ENCODE measurements around the gene RPS21.

DNA sequence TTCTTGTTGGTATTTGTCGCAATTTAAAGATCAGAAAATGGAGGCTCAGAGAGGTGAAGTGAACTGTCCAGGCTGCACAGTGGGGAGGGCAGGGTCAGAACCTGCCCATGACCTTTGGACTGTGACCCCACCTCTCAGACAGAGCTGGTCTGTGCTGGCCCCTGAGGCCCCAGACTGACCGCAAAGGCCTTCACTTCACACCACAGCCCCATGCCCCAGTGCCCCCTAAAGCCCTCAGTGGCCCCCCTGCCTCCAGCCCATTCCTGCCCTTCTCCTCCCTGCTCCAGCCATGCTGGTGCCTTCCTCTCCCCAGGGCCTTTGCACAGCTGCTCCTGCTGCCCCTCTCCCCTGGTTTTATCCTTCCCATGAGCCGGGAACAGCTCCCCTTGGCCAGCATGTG is 49.8 kb downstream of the RPS21 start:
- TF ChIP-seq, protein P1, sequence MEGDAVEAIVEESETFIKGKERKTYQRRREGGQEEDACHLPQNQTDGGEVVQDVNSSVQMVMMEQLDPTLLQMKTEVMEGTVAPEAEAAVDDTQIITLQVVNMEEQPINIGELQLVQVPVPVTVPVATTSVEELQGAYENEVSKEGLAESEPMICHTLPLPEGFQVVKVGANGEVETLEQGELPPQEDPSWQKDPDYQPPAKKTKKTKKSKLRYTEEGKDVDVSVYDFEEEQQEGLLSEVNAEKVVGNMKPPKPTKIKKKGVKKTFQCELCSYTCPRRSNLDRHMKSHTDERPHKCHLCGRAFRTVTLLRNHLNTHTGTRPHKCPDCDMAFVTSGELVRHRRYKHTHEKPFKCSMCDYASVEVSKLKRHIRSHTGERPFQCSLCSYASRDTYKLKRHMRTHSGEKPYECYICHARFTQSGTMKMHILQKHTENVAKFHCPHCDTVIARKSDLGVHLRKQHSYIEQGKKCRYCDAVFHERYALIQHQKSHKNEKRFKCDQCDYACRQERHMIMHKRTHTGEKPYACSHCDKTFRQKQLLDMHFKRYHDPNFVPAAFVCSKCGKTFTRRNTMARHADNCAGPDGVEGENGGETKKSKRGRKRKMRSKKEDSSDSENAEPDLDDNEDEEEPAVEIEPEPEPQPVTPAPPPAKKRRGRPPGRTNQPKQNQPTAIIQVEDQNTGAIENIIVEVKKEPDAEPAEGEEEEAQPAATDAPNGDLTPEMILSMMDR (IDR thresholded peaks at IDR 0.05 in 2 of 3, conservative IDR thresholded peaks at IDR 0.05 in 1 of 3; ENCODE audit: borderline replicate concordance in 1 of 3, insufficient read depth in 1 of 3, low read depth in 2 of 3, low read length in 2 of 3), result no peak
- TF ChIP-seq CBX3 (IDR thresholded peaks at IDR 0.05; ENCODE audit: low read depth) (no peak), POLR2AphosphoS5 (IDR thresholded peaks at IDR 0.05; ENCODE audit: low read depth, low read length) (no peak), CEBPB (IDR thresholded peaks at IDR 0.05; ENCODE audit: low read depth) (no peak), SP1 (IDR thresholded peaks at IDR 0.05; ENCODE audit: low read depth) (no peak), POLR2A (IDR thresholded peaks at IDR 0.05; ENCODE audit: borderline replicate concordance, extremely low read depth, insufficient read depth, insufficient read length) (no peak), EZH2 (IDR thresholded peaks at IDR 0.05) (no peak), EZH2phosphoT487 (IDR thresholded peaks at IDR 0.05; ENCODE audit: borderline replicate concordance) (no peak), SIN3A (IDR thresholded peaks at IDR 0.05; ENCODE audit: low read depth) (no peak)
- TF ChIP-seq, protein P2, sequence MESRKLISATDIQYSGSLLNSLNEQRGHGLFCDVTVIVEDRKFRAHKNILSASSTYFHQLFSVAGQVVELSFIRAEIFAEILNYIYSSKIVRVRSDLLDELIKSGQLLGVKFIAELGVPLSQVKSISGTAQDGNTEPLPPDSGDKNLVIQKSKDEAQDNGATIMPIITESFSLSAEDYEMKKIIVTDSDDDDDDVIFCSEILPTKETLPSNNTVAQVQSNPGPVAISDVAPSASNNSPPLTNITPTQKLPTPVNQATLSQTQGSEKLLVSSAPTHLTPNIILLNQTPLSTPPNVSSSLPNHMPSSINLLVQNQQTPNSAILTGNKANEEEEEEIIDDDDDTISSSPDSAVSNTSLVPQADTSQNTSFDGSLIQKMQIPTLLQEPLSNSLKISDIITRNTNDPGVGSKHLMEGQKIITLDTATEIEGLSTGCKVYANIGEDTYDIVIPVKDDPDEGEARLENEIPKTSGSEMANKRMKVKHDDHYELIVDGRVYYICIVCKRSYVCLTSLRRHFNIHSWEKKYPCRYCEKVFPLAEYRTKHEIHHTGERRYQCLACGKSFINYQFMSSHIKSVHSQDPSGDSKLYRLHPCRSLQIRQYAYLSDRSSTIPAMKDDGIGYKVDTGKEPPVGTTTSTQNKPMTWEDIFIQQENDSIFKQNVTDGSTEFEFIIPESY (IDR thresholded peaks at IDR 0.05; ENCODE audit: extremely low read depth, insufficient replicate concordance, low read length), result no peak
- TF ChIP-seq, protein P3, sequence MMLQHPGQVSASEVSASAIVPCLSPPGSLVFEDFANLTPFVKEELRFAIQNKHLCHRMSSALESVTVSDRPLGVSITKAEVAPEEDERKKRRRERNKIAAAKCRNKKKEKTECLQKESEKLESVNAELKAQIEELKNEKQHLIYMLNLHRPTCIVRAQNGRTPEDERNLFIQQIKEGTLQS (IDR thresholded peaks at IDR 0.05), result no peak

All from HCT116 (cell line).